Activated T-helper 1 cell treated with anti-CD3 and anti-CD28 coated beads, Interleukin-12 subunit alpha, Interleukin-12 subunit beta, Interleukin-2, Interleukin-4 antibody, amounts not matched to agents 30 ng/mL and 10 ng/mL and 1 ng/mL, durations not matched to agents 14 hours and 24 hours and 36 hours (primary cell): ENCODE results near the gene KCNH2. TPM values are rescaled to one million over a fixed set of nuclear protein-coding genes. Genes with fewer than 3 reads are reported as not detected.

ENCODE experiments used
- DNase-seq: peaks from one replicate; pipeline ENCODE4 v3.0.0; 2021; ENCODE audit warnings: low spot score
- H3K27ac Mint-ChIP-seq: one replicate; pipeline ENCODE4 v1.8.0; 2021; ENCODE audit warnings: mild to moderate bottlenecking, mixed read lengths
- H3K27me3 Mint-ChIP-seq: one replicate; pipeline ENCODE4 v1.8.0; 2022; ENCODE audit warnings: mild to moderate bottlenecking, moderate library complexity, mixed read lengths; ENCODE audit not compliant: insufficient read depth
- H3K36me3 Mint-ChIP-seq: one replicate; pipeline ENCODE4 v1.8.0; 2021; ENCODE audit warnings: low read depth, mixed read lengths
- H3K4me1 Mint-ChIP-seq: one replicate; pipeline ENCODE4 v1.8.0; 2021; ENCODE audit warnings: low read depth, mixed read lengths
- H3K4me3 Mint-ChIP-seq: one replicate; pipeline ENCODE4 v1.8.0; 2021; ENCODE audit warnings: mild to moderate bottlenecking, moderate library complexity, mixed read lengths
- H3K9me3 Mint-ChIP-seq: one replicate; pipeline ENCODE4 v1.8.0; 2021; ENCODE audit warnings: mixed read lengths
- intact Hi-C: fragments of 100-400 bp; cut with micrococcal nuclease; formaldehyde crosslinking; loops from one replicate; pipeline ENCODE4 v1.15.1; 2024
- total RNA-seq: library from RNA; stranded (reverse); gene quantifications from 2 replicates; pipeline ENCODE4 v1.2.3, GENCODE V29; 2022

KCNH2 gene
- total RNA-seq, 1 donor from 2014 or later: 0.49 TPM

GRCh38 chr7:150989456-150989855, 11.3 kb upstream of the KCNH2 start:
- Mint-ChIP-seq H3K4me1 (peaks cover 25% of the 10 kb centered on the region), H3K36me3 (no peaks in the 10 kb centered on the region), H3K9me3 (peaks cover 5% of the 10 kb centered on the region), H3K27ac (no peak overlapping the region), H3K27me3 (peaks cover 24% of the 10 kb centered on the region), H3K4me3 (no peak overlapping the region)
- intact Hi-C loops: loop anchor here (2.0 to 10.0 kb wide), 2 partner anchors 29 to 545 kb away; no protein-coding TSS in a partner anchor
- DNase-seq: no peak

- Mint-ChIP-seq H3K27me3 (peaks cover 30% of the 10 kb centered on the region), H3K4me1 (peaks cover 25% of the 10 kb centered on the region), H3K9me3 (peaks cover 5% of the 10 kb centered on the region), H3K36me3 (no peaks in the 10 kb centered on the region), H3K4me3 (peak overlapping the region; percentile 58), H3K27ac (no peak overlapping the region)
- DNase-seq: peak; percentile 57
- intact Hi-C loops: loop anchor here (1.0 to 10.0 kb wide), 4 partner anchors 30 to 544 kb away; no protein-coding TSS in a partner anchor
Measured at GRCh38 chr7:150988230-150989226, 10.4 kb upstream of the KCNH2 start.

GRCh38 chr7:150986556-150986955, 8.4 kb upstream of the KCNH2 start:
- peaks cover 5% of the 10 kb centered on the region for H3K9me3 Mint-ChIP-seq
- no peaks in the 10 kb centered on the region for H3K36me3 Mint-ChIP-seq
- no peak overlapping the region for H3K4me3 Mint-ChIP-seq
- H3K27ac Mint-ChIP-seq: no peak overlapping the region
- no peak for DNase-seq
- intact Hi-C loops: loop anchor here (1.0 to 10.0 kb wide), 2 partner anchors 23 to 542 kb away; no protein-coding TSS in a partner anchor
- H3K4me1 Mint-ChIP-seq: peaks cover 25% of the 10 kb centered on the region
- peaks cover 45% of the 10 kb centered on the region for H3K27me3 Mint-ChIP-seq

GRCh38 chr7:150986099-150986512, 8.0 kb upstream of the KCNH2 start:
- intact Hi-C loops: loop anchor here (1.0 to 10.0 kb wide), 2 partner anchors 23 to 541 kb away; no protein-coding TSS in a partner anchor
- H3K4me3 Mint-ChIP-seq: no peak overlapping the region
- peaks cover 50% of the 10 kb centered on the region for H3K27me3 Mint-ChIP-seq
- peaks cover 5% of the 10 kb centered on the region for H3K9me3 Mint-ChIP-seq
- no peaks in the 10 kb centered on the region for H3K36me3 Mint-ChIP-seq
- peaks cover 25% of the 10 kb centered on the region for H3K4me1 Mint-ChIP-seq
- DNase-seq: no peak
- H3K27ac Mint-ChIP-seq: no peak overlapping the region

- H3K27me3 Mint-ChIP-seq: peaks cover 63% of the 10 kb centered on the region
- no peak overlapping the region for H3K4me3 Mint-ChIP-seq
- peaks cover 23% of the 10 kb centered on the region for H3K4me1 Mint-ChIP-seq
- DNase-seq: no peak
- no peaks in the 10 kb centered on the region for H3K9me3 Mint-ChIP-seq
- intact Hi-C loops: loop anchor here (10.0 kb wide), 1 partner anchor 539 kb away; no protein-coding TSS in a partner anchor
- no peak overlapping the region for H3K27ac Mint-ChIP-seq
- H3K36me3 Mint-ChIP-seq: no peaks in the 10 kb centered on the region
Measured at GRCh38 chr7:150983893-150984368, 5.8 kb upstream of the KCNH2 start.

- H3K9me3 Mint-ChIP-seq: no peaks in the 10 kb centered on the region
- no peak for DNase-seq
- H3K4me3 Mint-ChIP-seq: no peak overlapping the region
- peaks cover 17% of the 10 kb centered on the region for H3K4me1 Mint-ChIP-seq
- H3K36me3 Mint-ChIP-seq: peaks cover 1% of the 10 kb centered on the region
- intact Hi-C loops: loop anchor here (10.0 kb wide), 1 partner anchor 538 kb away; no protein-coding TSS in a partner anchor
- H3K27me3 Mint-ChIP-seq: peaks cover 55% of the 10 kb centered on the region
- H3K27ac Mint-ChIP-seq: no peak overlapping the region
Measured at GRCh38 chr7:150982351-150982750, 4.2 kb upstream of the KCNH2 start.

- no peak overlapping the region for H3K4me3 Mint-ChIP-seq
- peaks cover 4% of the 10 kb centered on the region for H3K36me3 Mint-ChIP-seq
- peaks cover 24% of the 10 kb centered on the region for H3K4me1 Mint-ChIP-seq
- H3K27me3 Mint-ChIP-seq: peaks cover 62% of the 10 kb centered on the region
- no peak overlapping the region for H3K27ac Mint-ChIP-seq
- no peaks in the 10 kb centered on the region for H3K9me3 Mint-ChIP-seq
- intact Hi-C loops: loop anchor here (10.0 kb wide), 1 partner anchor 537 kb away; no protein-coding TSS in a partner anchor
- DNase-seq: no peak
Measured at GRCh38 chr7:150981644-150982043, 3.5 kb upstream of the KCNH2 start.

- intact Hi-C loops: loop anchor here (10.0 kb wide), 1 partner anchor 536 kb away; no protein-coding TSS in a partner anchor
- H3K36me3 Mint-ChIP-seq: peaks cover 4% of the 10 kb centered on the region
- no peak overlapping the region for H3K27ac Mint-ChIP-seq
- peaks cover 18% of the 10 kb centered on the region for H3K4me1 Mint-ChIP-seq
- H3K9me3 Mint-ChIP-seq: no peaks in the 10 kb centered on the region
- peaks cover 67% of the 10 kb centered on the region for H3K27me3 Mint-ChIP-seq
- peak overlapping the region; percentile 10 for H3K4me3 Mint-ChIP-seq
- no peak for DNase-seq
Measured at GRCh38 chr7:150980663-150981062, 2.5 kb upstream of the KCNH2 start.

- H3K4me1 Mint-ChIP-seq: peaks cover 21% of the 10 kb centered on the region
- peaks cover 4% of the 10 kb centered on the region for H3K36me3 Mint-ChIP-seq
- DNase-seq: no peak
- intact Hi-C loops: loop anchor here (5.0 to 10.0 kb wide), 2 partner anchors 32 to 535 kb away; no protein-coding TSS in a partner anchor
- no peaks in the 10 kb centered on the region for H3K9me3 Mint-ChIP-seq
- peaks cover 65% of the 10 kb centered on the region for H3K27me3 Mint-ChIP-seq
- H3K4me3 Mint-ChIP-seq: no peak overlapping the region
- H3K27ac Mint-ChIP-seq: no peak overlapping the region
Measured at GRCh38 chr7:150979713-150980390, 1.7 kb upstream of the KCNH2 start.

GRCh38 chr7:150977382-150978125, 567 bp downstream of the KCNH2 start:
- Mint-ChIP-seq H3K9me3 (no peaks in the 10 kb centered on the region), H3K4me3 (peak overlapping the region; percentile 84), H3K27me3 (peaks cover 50% of the 10 kb centered on the region), H3K27ac (no peak overlapping the region), H3K36me3 (peaks cover 4% of the 10 kb centered on the region), H3K4me1 (peaks cover 29% of the 10 kb centered on the region)
- intact Hi-C loops: loop anchor here (1.0 to 5.0 kb wide), 2 partner anchors 35 to 106 kb away; partner anchors contain the start of gene TMUB1
- no peak for DNase-seq

GRCh38 chr7:150976529-150977381, 1.4 kb downstream of the KCNH2 start:
- Mint-ChIP-seq H3K36me3 (peaks cover 4% of the 10 kb centered on the region), H3K27ac (no peak overlapping the region), H3K4me1 (peaks cover 29% of the 10 kb centered on the region), H3K4me3 (peak overlapping the region; percentile 84), H3K27me3 (peaks cover 42% of the 10 kb centered on the region), H3K9me3 (no peaks in the 10 kb centered on the region)
- no peak for DNase-seq
- intact Hi-C loops: loop anchor here (1.0 to 5.0 kb wide), 2 partner anchors 36 to 107 kb away; partner anchors contain the start of gene TMUB1
